Vagina (tissue), 2 donors: ENCODE measurements around the gene AHCYL2.

ENCODE experiments used
- POLR2A ChIP-seq, 2 donors: fragments of 450-650 bp; IDR thresholded peaks; one replicate each; pipeline ENCODE4 v1.6.1; 2017; ENCODE audit warnings: antibody characterized with exemption in 2 of 2, mild to moderate bottlenecking in 2 of 2, moderate library complexity in 2 of 2
- POLR2AphosphoS5 ChIP-seq, 2 donors: sonication (generic); formaldehyde crosslinking; IDR thresholded peaks; one replicate each; pipeline ENCODE4 v1.9.0; 2017; ENCODE audit warnings: antibody characterized with exemption in 2 of 2, mild to moderate bottlenecking in 2 of 2, low read depth in 1 of 2; ENCODE audit not compliant: insufficient read depth in 1 of 2

- no peak for TF ChIP-seq POLR2A (IDR thresholded peaks at IDR 0.05)
- no peak for TF ChIP-seq POLR2AphosphoS5 (IDR thresholded peaks at IDR 0.05; ENCODE audit: insufficient read depth in 1 of 2, low read depth in 1 of 2)
These were observed 92.6 kb downstream of the AHCYL2 start for GRCh38 chr7:129317450-129317849.
